Activated CD8-positive, alpha-beta memory T cell treated with anti-CD3 and anti-CD28 coated beads for 36 hours (primary cell): ENCODE measurements around the gene FRMD4A. TPM values are rescaled to one million over a fixed set of nuclear protein-coding genes. Genes with fewer than 3 reads are reported as not detected.

Source experiments
- CTCF ChIA-PET: fragments of 350-600 bp; sonication (Branson Sonifier 250); formaldehyde crosslinking; loops from one replicate; lab custom pipeline; 2021; ENCODE audit warnings: antibody characterized with exemption; lab: Charles Lee
- POLR2A ChIA-PET: fragments of 350-600 bp; sonication (Branson Sonifier 250); formaldehyde crosslinking; loops from one replicate; lab custom pipeline; 2021; ENCODE audit warnings: antibody characterized with exemption; lab: Charles Lee
- total RNA-seq, 2 experiments: library from RNA; stranded (reverse); gene quantifications; one replicate each; pipeline ENCODE4 v1.2.3, GENCODE V29; 2021

FRMD4A gene
- total RNA-seq, 2 experiments from 2014 or later, result 4.7 to 5.2 TPM

DNA sequence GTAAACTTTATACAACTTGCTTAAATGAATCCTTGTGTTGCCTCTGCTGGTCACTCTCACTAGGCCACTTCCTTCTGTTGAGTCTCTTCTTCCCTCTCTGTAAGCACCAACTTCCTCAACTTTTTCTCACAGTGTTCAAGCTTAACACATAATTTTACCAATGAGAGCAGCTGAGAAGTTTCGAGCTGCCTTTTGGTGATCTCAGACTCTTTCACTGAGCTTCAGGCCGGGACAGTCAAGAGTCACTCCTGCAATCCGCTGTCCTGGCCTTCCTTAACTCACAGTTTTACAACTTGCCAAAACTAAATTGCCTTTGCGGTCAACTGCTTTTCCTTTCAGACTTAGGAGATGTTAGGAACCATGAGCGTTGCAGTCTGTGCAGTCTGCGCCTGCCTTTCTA is 696.5 kb downstream of the FRMD4A start:
- POLR2A ChIA-PET, result no interaction called here
- CTCF ChIA-PET, result no interaction called here

DNA sequence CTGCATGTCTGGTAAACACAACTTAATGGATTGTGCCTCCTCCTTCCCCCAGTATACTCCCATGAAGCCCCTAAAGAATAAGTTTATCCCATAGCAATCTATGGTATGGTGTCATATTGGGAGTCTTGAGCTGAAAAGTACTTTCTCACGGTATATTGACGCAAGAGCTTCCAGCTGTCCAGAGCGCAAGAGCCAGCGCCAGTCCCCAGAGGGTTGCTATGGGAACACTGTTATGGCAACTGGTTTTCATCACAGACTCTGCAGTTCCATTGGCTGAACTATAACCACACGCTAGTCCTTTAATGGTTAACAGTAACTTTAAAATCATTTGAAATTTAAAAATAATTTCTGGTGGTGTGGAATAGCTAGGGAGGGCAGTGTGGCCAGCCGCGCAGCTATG is 697.0 kb downstream of the FRMD4A start:
- ChIA-PET POLR2A (no interaction called here), CTCF (no interaction called here)

DNA sequence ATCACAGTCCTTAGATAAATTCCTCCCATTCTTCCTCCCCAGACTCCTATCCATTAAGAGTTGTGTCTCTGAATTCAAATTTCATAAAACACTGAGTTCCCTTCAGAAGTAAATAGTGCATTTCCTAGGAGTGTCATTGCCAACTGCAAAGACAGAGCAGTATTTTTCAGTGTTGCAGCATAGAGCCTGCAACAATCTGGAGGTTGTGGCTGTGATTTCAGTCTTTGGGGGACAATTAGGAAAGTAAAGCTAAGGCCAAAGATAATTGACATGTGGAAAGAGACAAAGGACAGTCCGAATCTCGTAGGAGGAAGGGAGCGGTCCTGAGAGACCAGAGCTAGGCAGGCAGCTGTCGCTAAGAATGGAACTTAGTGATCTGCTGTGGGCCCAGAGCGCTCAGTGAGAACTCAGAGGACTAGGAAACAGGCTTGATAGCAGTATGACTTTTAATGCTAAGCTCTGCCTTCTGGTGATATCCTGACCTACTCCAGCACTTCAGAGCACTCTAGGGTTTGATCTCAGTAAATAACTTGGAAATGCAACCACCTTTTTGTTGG is 697.8 kb downstream of the FRMD4A start:
- CTCF ChIA-PET, result no interaction called here

DNA sequence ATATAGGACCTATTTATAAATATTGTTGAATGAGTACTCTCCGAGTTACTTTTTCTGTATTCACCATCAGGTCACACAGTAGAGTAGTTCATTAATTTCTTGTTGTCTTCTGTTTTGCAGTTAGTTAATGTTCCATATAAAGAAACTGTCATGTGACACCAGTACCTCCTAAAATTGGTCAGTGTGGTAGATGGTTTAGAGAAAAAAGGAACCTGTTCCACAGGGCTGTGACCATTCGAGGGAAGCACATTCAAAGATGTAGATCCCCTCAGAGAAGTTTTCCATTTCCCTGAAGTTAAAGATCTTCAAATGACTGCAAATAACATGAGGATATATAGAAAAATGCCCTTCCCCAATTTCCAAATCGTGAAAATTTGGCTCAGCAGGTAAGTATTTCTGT is 698.3 kb downstream of the FRMD4A start:
- POLR2A ChIA-PET, result no interaction called here
- CTCF ChIA-PET, result no interaction called here

More for the DNA sequence above, 697.8 kb downstream of the FRMD4A start:
- POLR2A ChIA-PET, result no interaction called here

DNA sequence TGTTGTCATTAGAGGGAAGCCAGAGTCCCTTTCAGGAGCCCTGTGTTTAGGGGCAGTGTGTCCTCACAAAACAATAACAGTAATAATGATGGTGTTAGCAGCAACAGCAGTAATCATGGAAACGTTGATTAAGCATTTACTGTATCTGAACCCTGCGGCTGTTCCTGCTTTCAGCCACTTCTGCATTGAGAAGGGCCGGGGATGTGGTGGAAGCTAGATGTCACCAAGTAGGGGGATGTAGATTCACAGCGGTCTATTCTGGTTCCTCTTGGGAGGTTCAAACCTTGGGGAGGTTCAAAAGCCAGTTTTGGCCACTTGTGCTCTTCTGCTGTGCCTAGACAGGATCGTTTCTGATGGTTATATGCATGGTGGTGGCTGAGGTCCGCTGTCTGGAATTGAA is 699.1 kb downstream of the FRMD4A start:
- POLR2A ChIA-PET, result no interaction called here
- CTCF ChIA-PET, result no interaction called here

DNA sequence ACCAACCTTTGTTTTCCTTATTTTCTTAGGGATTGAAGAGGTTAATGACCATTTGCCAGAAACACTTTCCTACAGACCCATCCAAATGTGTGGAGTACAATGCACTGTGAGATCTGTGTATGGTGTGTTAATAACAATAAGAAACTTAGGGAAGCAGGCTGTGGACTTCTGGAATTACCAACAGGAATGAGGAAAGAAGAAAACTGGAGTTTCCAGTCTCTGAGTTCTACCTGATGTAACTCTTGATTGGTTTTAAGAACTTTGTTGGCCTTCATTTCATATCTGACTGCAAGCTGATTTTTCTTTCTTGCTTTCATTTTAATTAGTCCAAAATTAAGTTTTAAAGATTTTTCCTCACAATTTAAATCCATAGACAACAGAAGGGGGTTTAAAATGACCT is 700.5 kb downstream of the FRMD4A start:
- ChIA-PET CTCF (no interaction called here), POLR2A (no interaction called here)

DNA sequence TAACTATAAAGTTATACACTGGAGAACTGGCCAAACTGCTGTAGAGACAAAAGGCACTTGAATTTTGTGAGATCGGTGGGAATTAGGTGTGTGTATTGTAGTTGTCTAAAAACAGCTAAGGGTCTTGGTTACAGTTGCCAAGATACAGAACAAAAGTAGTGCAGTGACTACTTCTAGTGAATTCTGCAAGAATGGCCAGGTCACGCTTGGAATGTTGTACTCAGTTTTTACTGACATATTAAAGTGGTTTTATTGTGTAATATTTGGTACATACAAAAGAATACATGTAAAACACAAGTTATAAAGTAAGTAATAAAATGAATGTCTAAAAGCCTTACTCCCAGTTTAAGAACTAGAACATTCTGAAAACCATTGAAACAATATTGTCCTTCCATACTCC is 701.6 kb downstream of the FRMD4A start:
- ChIA-PET POLR2A (no interaction called here), CTCF (no interaction called here)

DNA sequence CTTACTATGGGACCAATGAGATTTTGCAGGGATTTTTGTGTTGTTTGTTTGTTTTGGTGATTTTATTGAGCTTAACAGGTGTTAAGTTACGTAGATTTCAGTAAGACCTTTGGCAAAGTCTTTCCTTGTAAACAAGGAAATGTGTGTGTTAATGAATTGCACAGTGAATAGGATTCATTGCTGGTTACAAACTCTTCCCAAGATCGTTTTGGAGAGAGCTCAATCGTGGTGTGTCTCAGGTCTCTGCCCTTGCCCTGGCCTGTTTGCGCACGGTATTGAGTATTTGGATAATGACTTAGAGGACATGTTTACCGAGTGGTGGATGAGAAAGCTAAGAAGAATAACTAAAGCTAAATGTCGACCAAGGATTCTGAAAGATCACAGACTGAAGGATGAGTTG is 702.1 kb downstream of the FRMD4A start:
- CTCF ChIA-PET, result no interaction called here
- POLR2A ChIA-PET, result no interaction called here

DNA sequence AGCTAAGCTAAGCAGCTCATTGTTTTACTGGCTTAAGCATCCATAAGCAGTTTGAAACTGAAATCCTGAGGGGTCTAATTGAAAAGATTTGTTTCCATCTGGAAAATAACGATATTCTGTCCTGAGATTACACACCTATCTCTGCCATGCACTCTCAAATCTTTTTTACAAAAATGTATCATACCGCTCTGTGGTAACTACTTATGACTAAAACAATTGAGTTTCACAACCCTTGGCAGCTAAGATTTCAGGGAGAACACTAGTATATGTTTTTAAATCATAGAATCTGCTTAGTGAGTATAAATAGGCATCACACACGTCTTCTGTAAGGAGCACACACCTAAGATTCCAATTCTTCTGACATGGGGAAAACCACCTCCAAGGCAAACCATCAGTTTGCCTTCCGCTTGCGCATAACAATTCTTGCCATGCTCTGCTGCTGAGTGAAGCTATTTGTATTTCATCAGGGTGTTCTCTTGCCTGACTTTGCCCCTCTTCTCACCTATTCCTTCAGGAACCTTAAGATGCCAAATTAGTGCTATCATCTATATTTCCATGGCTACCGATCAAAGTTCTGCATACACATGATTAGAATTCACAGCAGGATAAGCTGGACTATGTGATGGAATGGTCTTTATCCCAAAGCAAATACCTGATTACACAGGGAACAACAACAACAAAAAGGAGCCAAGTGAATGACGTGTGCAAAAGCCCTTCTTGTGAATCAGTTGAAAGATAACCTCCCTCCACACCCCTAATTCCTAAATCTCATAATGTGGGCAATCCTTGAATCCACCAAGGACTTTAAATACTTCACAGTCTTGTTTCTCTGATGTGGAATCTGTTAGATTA is 703.0 kb downstream of the FRMD4A start:
- POLR2A ChIA-PET, result no interaction called here
- CTCF ChIA-PET, result no interaction called here

DNA sequence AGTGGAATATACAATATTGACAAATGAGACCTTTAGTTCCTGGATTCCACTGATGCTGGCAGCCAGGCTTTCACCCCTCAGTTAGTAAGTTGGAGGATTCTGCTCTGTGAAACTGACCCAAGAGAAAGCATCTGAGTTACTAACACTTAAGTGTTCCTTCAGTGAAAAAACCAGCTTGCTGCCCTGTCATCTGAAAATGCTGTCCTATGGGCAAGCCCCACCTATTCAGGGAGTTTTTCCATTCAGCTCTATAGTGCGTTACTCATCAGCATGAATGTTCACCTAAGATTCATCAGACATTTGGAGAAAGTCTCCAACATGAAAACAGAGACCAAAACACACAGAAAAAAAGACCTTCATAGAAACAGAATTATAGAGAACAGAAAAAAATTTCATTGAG is 706.1 kb downstream of the FRMD4A start:
- POLR2A ChIA-PET, result no interaction called here

DNA sequence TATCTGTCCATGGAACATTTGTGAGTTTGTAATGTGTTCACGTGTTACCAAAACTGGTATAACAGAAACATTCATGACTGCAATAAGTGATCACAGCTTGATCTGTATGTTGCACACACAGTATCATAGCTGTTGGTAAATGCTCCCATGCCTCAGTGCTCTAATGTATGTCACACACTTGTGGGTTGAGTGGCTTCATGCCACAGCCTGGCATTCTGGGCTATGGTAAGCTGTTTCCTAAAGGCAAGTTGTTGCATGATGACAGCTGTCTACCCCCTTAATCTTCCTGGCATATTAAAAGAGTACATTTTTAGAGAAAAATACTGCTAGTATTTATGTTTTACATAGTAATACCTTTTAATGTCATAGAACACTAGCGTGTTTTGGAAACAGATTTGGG is 708.8 kb downstream of the FRMD4A start:
- POLR2A ChIA-PET, result no interaction called here
- CTCF ChIA-PET, result no interaction called here

More for the DNA sequence above, 706.1 kb downstream of the FRMD4A start:
- CTCF ChIA-PET, result no interaction called here

DNA sequence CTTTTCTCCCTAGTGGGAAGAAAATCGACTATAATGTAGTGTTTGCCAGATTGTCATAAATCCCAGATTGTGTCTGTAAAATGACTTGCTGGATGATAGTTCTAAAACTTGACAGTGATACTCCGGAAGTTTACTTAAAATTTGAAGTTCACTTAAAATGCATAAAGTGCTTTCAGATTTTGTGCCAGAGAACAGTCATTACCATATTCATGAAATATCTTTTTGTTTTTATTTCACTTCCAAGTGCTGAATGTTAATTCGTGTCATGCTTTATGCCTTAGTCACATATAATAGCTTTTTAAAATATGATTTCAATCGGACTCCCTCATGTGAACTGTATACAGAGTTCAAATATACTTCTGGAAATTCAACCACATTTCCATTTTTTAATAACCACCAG is 713.6 kb downstream of the FRMD4A start:
- POLR2A ChIA-PET, result no interaction called here
- CTCF ChIA-PET, result interaction anchor here (0.6 kb wide), 1 partner anchor 160 kb away, joined by 3 read pairs; no protein-coding TSS in a partner anchor

DNA sequence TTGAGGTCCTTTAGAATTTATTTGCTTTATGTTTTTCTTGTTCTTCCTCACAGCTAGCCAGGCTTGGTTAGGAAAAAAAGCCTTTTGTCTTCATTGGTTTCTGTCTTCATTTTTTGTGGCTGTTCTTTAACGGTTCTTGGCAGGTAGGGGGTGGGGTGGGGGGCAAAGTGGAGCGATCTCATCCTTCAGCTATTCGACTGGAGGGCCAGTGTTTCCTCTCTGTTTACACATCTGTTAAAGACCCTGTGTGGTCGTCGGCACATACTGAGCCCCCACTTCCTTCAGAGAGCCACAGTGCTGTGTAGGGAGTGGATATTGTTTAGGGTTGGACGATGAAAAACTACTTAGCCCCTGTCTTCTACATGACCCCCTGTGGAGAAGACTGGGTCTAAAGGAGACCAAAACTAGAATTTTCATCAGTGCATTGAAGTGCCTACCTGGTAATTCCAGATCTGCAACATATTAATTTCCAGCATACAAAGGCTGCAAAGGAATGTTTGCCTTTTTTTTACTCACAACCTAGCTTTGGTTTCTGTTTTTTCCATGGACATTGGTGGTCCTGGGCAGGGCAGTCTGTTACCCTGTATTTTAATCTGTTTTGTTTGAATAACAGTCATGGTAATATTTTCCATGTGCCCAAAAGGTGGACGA is 714.9 kb downstream of the FRMD4A start:
- POLR2A ChIA-PET, result interaction anchor here (0.5 kb wide), 1 partner anchor 165 kb away, joined by 7 read pairs; no protein-coding TSS in a partner anchor
- CTCF ChIA-PET, result no interaction called here

DNA sequence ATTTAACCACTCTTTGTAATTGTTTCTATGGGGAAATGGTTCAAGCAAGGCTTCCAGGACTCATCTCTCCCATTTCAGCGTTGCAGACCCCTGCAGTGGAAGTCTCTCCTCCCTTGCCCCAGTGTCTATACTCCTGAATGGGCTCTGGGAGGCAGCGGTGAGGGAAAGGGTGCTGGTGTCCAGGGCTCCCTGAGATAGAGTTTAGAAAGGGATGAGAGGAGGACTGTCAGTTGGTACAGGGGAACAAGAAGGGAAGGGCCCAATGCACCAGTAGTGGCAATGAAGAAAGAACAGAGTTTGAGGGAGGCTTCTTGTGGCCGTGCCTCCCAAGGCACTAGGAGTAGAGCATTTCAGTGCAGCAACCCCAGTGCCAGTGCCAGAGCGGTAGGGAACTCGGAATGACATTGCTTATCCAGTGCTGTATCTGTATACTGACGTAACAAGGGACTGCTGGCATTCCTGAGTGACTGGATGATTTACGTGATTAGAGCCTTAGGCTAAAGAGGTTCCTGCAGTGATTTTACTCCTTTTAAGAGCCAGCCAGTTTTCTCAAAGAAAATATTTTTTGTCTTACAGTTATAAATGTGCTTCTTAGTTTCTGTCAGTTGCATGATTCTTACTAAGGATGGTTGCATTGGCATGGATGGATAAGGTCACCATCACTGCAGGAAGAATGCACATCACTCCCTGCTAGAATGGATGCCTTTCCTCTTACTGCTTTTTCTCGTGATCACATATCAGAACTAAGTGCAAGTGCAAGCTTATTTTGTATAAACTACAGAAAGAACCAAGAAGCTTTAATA is 716.0 kb downstream of the FRMD4A start:
- CTCF ChIA-PET, result no interaction called here
- POLR2A ChIA-PET, result no interaction called here

DNA sequence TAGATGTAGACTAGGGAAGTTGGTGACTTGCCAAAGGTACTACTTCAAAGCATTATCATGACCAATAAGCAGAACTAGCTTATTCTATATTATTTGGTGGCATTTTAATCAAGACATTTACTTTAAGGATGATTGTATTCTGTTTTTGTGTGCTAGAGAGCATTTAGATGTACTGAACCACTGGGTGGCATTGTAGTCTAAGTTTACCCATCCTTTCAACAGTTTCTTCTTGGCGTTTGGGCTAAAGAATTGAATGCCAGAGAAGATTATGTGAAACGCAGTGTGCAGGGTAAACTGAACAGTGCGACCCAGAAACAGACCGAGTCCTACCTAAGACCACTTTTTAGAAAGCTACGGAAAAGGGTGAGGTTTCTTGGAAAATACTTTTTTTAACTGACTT is 717.2 kb downstream of the FRMD4A start:
- CTCF ChIA-PET, result no interaction called here
- POLR2A ChIA-PET, result no interaction called here

DNA sequence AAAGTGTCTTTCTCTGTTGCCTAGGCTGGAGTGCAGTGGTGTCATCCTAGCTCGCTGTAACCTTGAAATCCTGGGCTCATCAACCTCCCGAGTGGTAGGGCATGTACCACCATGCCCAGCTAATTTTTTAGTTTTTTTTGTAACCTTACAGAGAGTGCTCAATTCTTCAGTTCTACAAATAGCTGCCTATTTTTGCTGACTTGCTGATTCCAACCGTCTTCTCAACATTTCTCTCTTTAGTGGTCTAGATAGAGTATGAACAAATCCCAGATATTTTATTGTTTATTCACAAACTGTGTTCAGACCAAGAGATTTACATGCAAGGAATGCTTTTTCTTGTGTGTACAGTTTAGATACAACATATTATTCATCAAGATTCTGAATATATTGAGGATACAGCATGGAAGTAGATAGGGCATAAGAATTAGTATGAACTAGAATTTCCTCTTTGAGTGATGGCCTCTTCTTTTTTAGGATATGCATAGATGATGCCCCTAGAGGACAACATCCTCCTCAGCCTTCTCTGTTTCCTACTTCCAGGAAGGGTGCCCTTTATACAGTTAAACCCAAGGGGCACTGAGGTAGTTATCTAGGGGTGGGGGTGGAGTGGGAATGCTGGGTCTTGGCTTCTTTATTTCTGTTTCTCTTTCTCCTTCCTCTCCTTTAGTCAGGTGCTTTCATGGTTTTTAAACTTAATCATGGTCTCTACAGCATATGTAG is 717.9 kb downstream of the FRMD4A start:
- ChIA-PET POLR2A (interaction anchor here (0.6 kb wide), 1 partner anchor 310 kb away, joined by 3 read pairs; no protein-coding TSS in a partner anchor), CTCF (no interaction called here)

DNA sequence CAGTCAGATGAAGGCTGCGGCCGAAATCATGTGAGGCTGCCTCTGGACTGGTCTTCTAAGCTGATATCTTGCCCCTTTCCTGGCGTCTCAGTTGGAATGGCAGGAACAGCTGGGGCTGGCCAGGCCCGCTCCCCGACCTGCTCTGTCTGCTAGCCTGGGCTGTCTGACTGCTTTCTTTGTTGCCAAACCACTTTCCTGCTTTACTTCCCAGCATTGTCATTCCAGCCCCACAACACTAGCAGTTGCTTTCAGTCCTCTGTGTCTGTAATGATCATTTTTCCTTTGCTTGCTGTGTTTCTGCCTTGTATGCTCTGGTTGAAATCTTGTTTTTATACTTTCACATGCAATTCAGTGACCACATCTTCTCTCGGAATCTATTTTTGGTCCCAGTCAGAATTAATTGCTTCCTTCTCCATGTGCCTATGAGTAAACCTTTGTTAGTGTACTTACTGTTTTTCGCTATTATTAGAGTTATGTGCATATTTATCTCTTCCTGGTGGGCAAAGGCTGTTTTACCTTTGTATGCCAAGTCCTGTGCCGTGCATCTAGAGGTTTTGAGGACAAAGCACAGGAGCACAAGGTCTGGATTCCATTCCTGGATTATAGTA is 722.4 kb downstream of the FRMD4A start:
- ChIA-PET POLR2A (no interaction called here), CTCF (no interaction called here)

DNA sequence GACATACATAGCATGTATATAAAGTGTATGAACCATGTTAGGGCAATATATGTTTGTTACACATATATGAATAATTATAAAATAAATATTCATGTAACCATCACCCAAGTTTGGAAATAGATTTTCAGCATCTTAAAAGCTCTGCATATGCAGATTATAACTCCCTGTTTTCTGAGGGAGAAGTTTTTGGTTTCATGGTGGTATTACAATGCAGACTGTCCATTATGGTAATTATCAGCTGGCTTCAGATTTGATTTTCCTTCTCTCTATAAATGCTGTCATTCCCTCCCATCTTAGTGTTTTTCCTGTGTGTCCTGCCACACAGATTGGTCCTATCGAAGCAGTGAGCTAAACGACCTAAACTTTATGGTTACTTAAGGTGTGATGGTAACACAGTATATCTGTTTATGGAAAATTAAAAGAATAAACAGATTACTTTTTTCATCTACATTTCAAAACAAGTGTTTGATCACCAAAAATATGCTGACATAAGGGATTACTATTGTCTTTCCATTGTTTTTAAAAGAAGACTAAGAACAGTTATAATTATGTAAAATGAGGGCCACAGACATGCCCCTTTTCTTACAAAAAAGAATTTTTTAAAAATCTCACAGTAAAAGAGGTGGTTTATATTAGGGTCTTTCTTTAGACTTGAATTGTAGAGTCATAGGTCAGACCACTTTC is 726.2 kb downstream of the FRMD4A start:
- CTCF ChIA-PET, result no interaction called here
- POLR2A ChIA-PET, result no interaction called here
